Stimulated activated CD8-positive, alpha-beta memory T cell treated with anti-CD3 and anti-CD28 coated beads, Interleukin-12 subunit alpha, Interleukin-12 subunit beta, amount 100 ng/mL, for 24 hours (primary cell): ENCODE data around the gene PSD4.

Experiments used
- DNase-seq: peaks from one replicate; pipeline ENCODE4 v3.0.0-alpha.2; 2020; ENCODE audit errors: extremely low read depth

Gene PSD4

GRCh38 chr2:113184531-113185230 is 10.9 kb downstream of the PSD4 start:
- DNase-seq = no peak

- no peak for DNase-seq
Measured at GRCh38 chr2:113185664-113186432, 12.1 kb downstream of the PSD4 start.

- DNase-seq = no peak
Measured at GRCh38 chr2:113186433-113186796, 12.6 kb downstream of the PSD4 start.

- DNase-seq = no peak
Measured at GRCh38 chr2:113187771-113188170, 14.0 kb downstream of the PSD4 start.

- no peak for DNase-seq
Measured at GRCh38 chr2:113190871-113191270, 17.1 kb downstream of the PSD4 start.

DNA sequence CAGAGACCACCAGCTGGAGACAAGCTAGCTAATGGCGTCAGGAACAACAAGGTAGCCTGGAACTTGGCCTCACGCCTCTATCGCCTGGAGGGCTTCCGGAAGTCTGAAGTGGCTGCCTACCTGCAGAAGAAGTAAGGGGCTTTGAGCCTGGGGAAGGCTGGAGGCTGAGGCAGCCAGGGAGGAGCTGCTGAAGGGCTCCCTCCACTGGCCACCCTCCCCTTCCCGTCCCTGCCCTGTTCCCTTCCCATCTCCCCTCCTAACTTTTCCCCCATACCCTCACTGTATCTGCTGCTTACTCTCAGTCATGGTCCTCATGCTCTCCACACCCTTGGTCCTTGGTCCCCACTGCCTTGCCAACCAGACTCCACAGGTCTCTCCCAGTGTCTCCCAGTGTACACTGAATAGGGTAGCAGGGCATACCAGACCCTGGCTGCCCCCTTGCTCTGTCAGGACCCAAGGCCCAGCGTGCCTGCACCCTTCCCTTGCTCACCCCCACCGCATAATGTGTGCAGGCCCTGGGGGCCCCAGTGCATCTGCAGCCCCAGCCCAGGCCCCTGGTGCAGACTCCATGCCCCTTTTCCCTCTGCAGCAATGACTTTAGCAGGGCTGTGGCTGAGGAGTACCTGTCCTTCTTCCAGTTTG is 18.8 kb downstream of the PSD4 start:
- no peak for DNase-seq

DNA sequence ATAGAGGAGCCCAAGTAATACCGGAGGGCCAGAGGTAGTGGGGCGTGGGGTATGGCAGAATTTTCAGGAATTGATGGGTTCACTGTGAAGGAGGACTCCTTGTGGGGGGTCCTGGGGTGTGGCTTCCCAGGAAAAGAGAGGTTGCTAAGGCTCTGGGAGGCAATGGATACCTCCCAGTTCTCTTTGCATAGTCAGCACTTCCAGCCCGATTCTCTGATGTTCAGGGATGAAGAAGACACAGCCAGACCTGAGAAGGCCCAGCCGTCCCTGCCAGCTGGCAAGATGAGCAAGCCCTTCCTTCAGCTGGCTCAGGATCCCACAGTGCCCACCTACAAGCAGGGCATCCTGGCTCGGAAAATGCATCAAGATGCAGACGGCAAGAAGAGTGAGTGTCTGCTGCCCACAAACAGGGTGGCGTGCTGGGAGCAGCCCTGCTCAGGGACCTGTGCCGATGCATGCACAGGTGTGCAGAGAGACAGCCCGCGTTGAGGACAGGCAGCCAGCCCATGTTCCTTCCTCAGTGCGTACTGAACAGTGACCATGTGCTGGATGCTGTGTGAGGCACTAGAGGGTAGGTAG is 22.2 kb downstream of the PSD4 start:
- no peak for DNase-seq

DNA sequence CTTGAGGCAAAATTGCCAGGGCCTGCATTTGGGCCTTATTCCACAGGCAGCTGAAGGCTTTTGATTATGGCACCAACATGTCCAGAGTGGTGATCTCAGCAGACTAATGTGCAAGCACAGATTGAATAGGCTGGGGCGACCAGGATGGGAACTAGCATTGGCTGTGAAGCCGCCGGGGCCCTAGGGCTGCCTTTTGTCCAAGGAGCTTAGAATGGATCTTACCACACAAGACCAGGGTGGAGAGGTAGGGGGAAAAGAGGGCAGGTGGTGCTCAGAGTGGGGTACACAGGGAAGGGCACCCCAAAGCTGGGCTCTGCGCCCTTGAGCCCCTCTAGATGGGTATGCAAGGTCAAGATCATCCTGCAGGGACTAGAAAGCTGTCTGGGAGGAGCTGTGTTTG is 23.1 kb downstream of the PSD4 start:
- no peak for DNase-seq

GRCh38 chr2:113197347-113198047 is 23.7 kb downstream of the PSD4 start:
- DNase-seq = no peak

DNA sequence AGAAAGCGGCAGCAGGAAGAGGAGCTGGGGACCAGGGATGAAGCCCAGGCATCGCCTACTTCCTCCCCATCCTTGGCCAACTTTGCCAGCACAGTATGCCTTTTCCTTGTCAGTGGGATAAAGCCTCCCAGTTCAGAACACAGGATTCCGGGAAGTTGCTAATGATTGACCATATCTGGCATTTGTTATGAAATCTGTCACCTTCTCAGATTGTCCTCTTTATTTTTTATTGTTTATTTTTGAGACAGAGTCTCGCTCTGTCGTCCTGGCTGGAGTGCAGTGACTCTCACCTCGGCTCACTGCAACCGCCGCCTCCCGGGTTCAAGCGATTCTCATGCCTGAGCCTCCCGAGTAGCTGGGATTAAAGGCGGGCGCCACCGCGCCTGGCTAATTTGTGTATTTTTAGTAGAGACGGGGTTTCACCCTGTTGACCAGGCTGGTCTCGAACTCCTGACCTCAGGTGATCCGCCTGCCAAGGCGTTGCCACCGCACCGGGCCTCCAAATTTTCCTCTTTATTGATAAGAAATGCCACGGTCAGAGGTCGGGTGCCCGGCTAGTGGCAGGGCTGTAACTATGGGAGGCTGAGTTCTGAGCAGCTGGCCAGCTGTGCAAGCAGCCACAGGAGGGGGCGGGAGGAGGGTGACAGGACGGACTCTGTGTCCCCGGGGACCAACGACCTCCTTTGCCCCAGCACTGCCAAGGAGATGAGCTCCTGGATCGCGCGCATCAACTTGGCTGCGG is 24.4 kb downstream of the PSD4 start:
- DNase-seq = no peak

DNA sequence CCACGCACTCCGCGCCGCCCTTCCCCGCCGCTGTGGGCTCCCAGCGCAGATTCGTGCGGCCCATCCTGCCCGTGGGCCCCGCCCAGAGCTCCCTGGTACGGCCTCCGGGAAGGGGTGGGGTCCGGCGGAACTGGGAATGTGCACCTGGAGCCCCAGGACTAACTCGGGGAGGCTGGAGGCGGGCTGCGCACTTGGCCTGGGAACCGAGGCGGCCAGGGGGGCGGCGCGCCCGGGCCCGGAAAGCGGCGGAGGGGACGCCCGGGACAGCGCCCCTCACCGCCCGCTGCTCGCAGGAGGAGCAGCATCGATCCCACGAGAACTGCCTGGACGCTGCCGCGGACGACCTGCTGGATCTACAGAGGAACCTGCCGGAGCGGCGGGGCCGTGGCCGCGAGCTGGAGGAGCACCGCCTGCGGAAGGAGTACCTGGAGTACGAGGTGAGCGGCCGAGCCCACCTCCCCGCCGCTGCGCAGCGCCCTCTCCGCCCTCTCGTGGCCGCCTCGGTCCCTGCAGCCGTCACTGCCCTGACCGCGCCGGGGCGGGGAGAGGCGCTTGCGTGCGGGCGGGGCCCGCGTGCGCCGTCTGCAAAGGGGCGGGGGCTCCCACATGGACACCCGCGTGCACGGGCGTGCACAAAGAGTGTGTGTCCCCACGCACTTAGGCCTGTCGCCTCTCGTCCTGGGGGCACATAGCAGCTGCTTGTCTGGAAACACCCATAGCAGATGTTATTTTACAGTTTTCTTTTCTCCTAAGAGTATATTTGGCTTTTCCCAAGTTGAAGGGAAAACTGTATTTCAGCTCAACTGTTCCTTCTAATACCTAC is 25.2 kb downstream of the PSD4 start:
- DNase-seq = peak; percentile 60

- DNase-seq = no peak
Measured at GRCh38 chr2:113200236-113200635, 26.5 kb downstream of the PSD4 start.

DNA sequence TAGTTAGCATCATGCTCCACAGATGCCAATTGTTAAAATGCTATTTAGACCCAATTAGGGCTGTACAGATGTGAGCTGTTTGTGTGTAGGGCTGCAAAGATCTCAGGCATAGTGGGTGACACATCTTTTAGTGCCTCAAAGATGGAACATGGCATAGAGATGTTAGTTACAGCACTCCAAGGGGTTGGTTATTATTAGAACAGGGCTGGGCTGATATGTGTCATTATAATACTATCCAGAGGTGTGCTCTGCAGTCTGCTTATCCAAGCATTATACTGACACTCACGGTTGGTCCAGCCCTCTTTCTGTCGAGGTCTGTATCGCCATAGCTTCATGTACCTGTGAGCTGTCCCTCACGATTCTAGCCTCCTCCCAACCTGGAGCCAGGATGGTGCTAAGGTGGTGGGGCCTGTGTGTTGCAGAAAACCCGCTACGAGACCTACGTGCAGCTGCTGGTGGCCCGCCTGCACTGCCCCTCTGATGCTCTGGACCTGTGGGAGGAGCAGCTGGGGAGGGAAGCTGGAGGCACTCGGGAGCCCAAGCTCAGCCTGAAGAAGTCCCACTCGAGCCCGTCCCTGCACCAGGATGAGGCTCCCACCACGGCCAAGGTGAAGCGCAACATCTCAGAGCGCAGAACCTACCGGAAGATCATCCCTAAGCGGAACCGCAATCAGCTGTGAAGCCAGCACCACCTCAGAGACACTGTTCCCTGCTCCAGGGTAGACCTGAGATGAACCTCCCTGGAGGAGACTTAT is 27.1 kb downstream of the PSD4 start:
- no peak for DNase-seq

GRCh38 chr2:113201496-113202304 is 27.9 kb downstream of the PSD4 start:
- no peak for DNase-seq

DNA sequence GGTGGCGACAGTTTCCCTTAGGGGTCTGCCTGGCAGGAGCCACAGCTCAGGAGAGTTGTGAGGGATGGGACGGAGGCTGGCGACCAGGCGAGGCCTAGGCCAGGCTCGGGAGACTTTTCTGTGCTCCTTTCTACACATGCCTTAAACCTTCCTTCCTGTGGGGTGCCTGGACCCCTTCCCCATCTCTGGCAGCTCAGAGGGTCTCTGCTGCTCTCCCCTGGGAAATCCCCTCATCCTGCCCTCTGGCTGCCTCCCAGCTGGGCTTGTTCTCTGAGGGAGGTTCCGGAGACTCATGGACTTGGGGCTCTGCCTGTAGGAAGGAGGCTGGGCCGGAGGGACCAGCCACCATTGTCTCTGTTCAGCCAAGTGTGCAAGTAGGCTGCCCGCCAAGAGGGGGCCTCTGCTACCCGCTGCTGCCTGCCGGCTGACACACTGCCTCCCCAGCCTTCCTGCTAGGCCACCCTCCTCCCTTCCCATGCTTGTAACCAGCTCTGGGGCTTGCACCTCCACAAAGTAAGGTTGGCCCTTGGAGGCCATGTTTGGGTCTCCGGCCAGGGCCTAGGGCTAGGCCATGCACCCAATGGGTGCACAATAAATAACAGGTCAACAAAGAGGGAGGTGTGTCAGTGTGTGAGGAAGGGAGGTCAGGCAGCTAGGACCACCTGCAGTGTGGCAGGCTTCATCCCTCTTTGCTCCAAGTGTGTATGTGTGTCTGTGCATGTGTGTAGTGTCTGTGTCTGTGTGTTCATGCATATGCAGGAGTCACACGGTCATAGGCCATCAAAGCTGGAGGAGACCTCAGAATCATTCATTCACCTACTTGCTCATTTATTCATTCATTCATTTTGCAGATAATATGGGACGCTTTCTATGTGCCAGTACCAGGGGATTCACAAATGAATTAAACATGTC is 28.8 kb downstream of the PSD4 start:
- DNase-seq = no peak

GRCh38 chr2:113203217-113203530 is 29.4 kb downstream of the PSD4 start:
- DNase-seq = no peak

- peak; percentile 38 for DNase-seq
Measured at GRCh38 chr2:113203901-113204519, 30.2 kb downstream of the PSD4 start.
